Astrocyte of the spinal cord (primary cell): ENCODE data around the gene SDHAF4.
"Not testable (repeated sequence)": the region's sequence is repeated elsewhere in the genome, so short reads cannot be mapped to it uniquely, and the experiment has no call there.

Source experiments
- DNase-seq: peaks from one replicate; pipeline ENCODE4 v3.0.0; 2011; ENCODE audit warnings: low read depth, low spot score
- H3K4me3 ChIP-seq: 2 replicates; pipeline ENCODE4 v1.5.1; 2011; ENCODE audit warnings: low read depth, mild to moderate bottlenecking, low read length, moderate library complexity
- CTCF ChIP-seq: IDR thresholded peaks from 2 replicates; pipeline ENCODE4 v1.5.1; 2012; ENCODE audit warnings: low read depth, mild to moderate bottlenecking, low read length, inconsistent platforms
- in situ Hi-C: cut with HindIII; loops from 2 replicates; pipeline ENCODE4 v1.10.0; 2017; ENCODE audit warnings: low sequenced_read_pairs

Gene SDHAF4

GRCh38 chr6:70590400-70590799, 23.7 kb downstream of the SDHAF4 start:
- in situ Hi-C loops = no loop called here
- no peak overlapping the region for H3K4me3 ChIP-seq
- no peak for DNase-seq
- no peak for TF ChIP-seq CTCF

- H3K4me3 ChIP-seq = no peak overlapping the region
- no peak for TF ChIP-seq CTCF
- in situ Hi-C loops = no loop called here
- no peak for DNase-seq
These were observed 25.8 kb downstream of the SDHAF4 start for GRCh38 chr6:70592391-70593117.

- H3K4me3 ChIP-seq = no peak overlapping the region
- in situ Hi-C loops = no loop called here
- no peak for DNase-seq
- no peak for TF ChIP-seq CTCF
These were observed 26.4 kb downstream of the SDHAF4 start for GRCh38 chr6:70593118-70593486.

- in situ Hi-C loops = no loop called here
- no peak for DNase-seq
- no peak for TF ChIP-seq CTCF
- H3K4me3 ChIP-seq = no peak overlapping the region
These were observed 32.5 kb downstream of the SDHAF4 start for GRCh38 chr6:70599187-70599586.

GRCh38 chr6:70601014-70601413, 34.3 kb downstream of the SDHAF4 start:
- no peak overlapping the region for H3K4me3 ChIP-seq
- DNase-seq = no peak
- TF ChIP-seq CTCF = no peak
- in situ Hi-C loops = no loop called here

GRCh38 chr6:70604254-70604653, 37.5 kb downstream of the SDHAF4 start:
- H3K4me3 ChIP-seq = no peak overlapping the region
- no peak for DNase-seq
- TF ChIP-seq CTCF = no peak
- in situ Hi-C loops = no loop called here

GRCh38 chr6:70607371-70607770, 40.6 kb downstream of the SDHAF4 start:
- DNase-seq, H3K4me3 ChIP-seq, in situ Hi-C loops: not testable (repeated sequence)

- H3K4me3 ChIP-seq, in situ Hi-C loops, DNase-seq: not testable (repeated sequence)
These were observed 42.5 kb downstream of the SDHAF4 start for GRCh38 chr6:70609181-70609580.
